ENCODE results near the gene PRKCD. TPM values are rescaled to one million over a fixed set of nuclear protein-coding genes. Genes with fewer than 3 reads are reported as not detected.

PRKCD gene
- total and polyA plus RNA-seq, 9 of the 15 experiments (the other 6 are each of a cell fraction or from before 2014, with no cell fraction given), result 2.5 to 19.5 (median 6.1) TPM

- TF ChIP-seq CTCFL (IDR thresholded peaks at IDR 0.05; ENCODE audit: borderline replicate concordance, insufficient read depth, low read depth, low read length, poor library complexity, severe bottlenecking), result no peak
- TF ChIP-seq HDAC3 (IDR thresholded peaks at IDR 0.05; ENCODE audit: borderline replicate concordance, partially characterized antibody), result no peak
- TF ChIP-seq THRA (IDR thresholded peaks at IDR 0.05), result no peak
- TF ChIP-seq SPI1 (IDR thresholded peaks at IDR 0.05; ENCODE audit: borderline replicate concordance, low read depth, low read length), result peak; percentile 57; the same call in 1 of the 2 replicates
- TF ChIP-seq ZNF232 (CRISPR knock-in tag; IDR thresholded peaks at IDR 0.05), result no peak
- TF ChIP-seq KDM1A (IDR thresholded peaks at IDR 0.05), result no peak
- TF ChIP-seq POLR3G (IDR thresholded peaks at IDR 0.05; ENCODE audit: extremely low read depth, insufficient read length, insufficient replicate concordance), result no peak
- no peak for TF ChIP-seq THRAP3 (IDR thresholded peaks at IDR 0.05; ENCODE audit: borderline replicate concordance)
- no peak for TF ChIP-seq PCBP2 (IDR thresholded peaks at IDR 0.05; ENCODE audit: low read depth, low read length, poor library complexity, severe bottlenecking)
- no peak for TF ChIP-seq RBM22 (IDR thresholded peaks at IDR 0.05; ENCODE audit: low read depth, low read length, poor library complexity, severe bottlenecking)
- no peak for TF ChIP-seq ZBTB11 (CRISPR knock-in tag; IDR thresholded peaks at IDR 0.05)
- TF ChIP-seq PRMT5 (CRISPR knock-in tag; IDR thresholded peaks at IDR 0.05), result no peak
- TF ChIP-seq BRD9 (IDR thresholded peaks at IDR 0.05; ENCODE audit: low read depth, partially characterized antibody), result no peak
- TF ChIP-seq SIN3A (IDR thresholded peaks at IDR 0.05; ENCODE audit: borderline replicate concordance in 2 of 2, control insufficient read depth in 1 of 2, low read depth in 2 of 2, low read length in 2 of 2), result no peak
- TF ChIP-seq, protein P1, sequence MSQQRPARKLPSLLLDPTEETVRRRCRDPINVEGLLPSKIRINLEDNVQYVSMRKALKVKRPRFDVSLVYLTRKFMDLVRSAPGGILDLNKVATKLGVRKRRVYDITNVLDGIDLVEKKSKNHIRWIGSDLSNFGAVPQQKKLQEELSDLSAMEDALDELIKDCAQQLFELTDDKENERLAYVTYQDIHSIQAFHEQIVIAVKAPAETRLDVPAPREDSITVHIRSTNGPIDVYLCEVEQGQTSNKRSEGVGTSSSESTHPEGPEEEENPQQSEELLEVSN (IDR thresholded peaks at IDR 0.05; ENCODE audit: borderline replicate concordance in 1 of 2, extremely low read depth in 1 of 2, insufficient read depth in 1 of 2, insufficient read length in 1 of 2, low read depth in 1 of 2, low read length in 1 of 2, poor library complexity in 1 of 2, severe bottlenecking in 1 of 2), result peak in 1 of 2 experiments; percentile 30
- TF ChIP-seq CCNT2 (IDR thresholded peaks at IDR 0.05; ENCODE audit: borderline replicate concordance, extremely low read depth, insufficient read length, low read depth, low read length), result no peak
These were observed 1.0 kb downstream of the PRKCD start (continued) for GRCh38 chr3:53161820-53162671.
